Activated naive CD8-positive, alpha-beta T cell treated with anti-CD3 and anti-CD28 coated beads, Interleukin-2, amount 10 ng/mL, durations not matched to agents 7 days and 5 days (primary cell): ENCODE measurements around the gene HOXA5. TPM values are rescaled to one million over a fixed set of nuclear protein-coding genes. Genes with fewer than 3 reads are reported as not detected.

ENCODE experiments used
- ATAC-seq: fragments of 150-1000 bp; cut with Tn5 transposase; one replicate; pipeline ENCODE4 v1.10.0; 2021; ENCODE audit warnings: low read depth, moderate library complexity
- POLR2A ChIA-PET: fragments of 350-600 bp; sonication (Branson Sonifier 250); formaldehyde crosslinking; loops from one replicate; lab custom pipeline; 2021; ENCODE audit warnings: antibody characterized with exemption; lab: Charles Lee
- DNase-seq: peaks from one replicate; pipeline ENCODE4 v3.0.0; 2021
- H3K27ac Mint-ChIP-seq: one replicate; pipeline ENCODE4 v1.8.0; 2022; ENCODE audit warnings: mild to moderate bottlenecking, mixed read lengths
- H3K27me3 Mint-ChIP-seq: one replicate; pipeline ENCODE4 v1.8.0; 2022; ENCODE audit warnings: mild to moderate bottlenecking, moderate library complexity, mixed read lengths
- H3K36me3 Mint-ChIP-seq: one replicate; pipeline ENCODE4 v1.8.0; 2021; ENCODE audit warnings: mild to moderate bottlenecking, mixed read lengths
- H3K4me1 Mint-ChIP-seq: one replicate; pipeline ENCODE4 v1.8.0; 2021; ENCODE audit warnings: mixed read lengths
- H3K4me3 Mint-ChIP-seq: one replicate; pipeline ENCODE4 v1.8.0; 2022; ENCODE audit warnings: mild to moderate bottlenecking, moderate library complexity, mixed read lengths
- H3K9me3 Mint-ChIP-seq: one replicate; pipeline ENCODE4 v1.8.0; 2021; ENCODE audit warnings: mixed read lengths
- total RNA-seq, 2 experiments: library from RNA; stranded (reverse); gene quantifications; one replicate each; pipeline ENCODE4 v1.2.3, GENCODE V29; 2021

HOXA5 gene
- total RNA-seq, 2 experiments from 2014 or later, result not detected

- Mint-ChIP-seq H3K36me3 (peaks cover 2% of the 10 kb centered on the region), H3K27me3 (peaks cover 50% of the 10 kb centered on the region), H3K4me1 (peaks cover 2% of the 10 kb centered on the region), H3K4me3 (no peak overlapping the region), H3K9me3 (no peaks in the 10 kb centered on the region), H3K27ac (no peak overlapping the region)
- ATAC-seq, result no peak
- DNase-seq, result no peak
- POLR2A ChIA-PET, result interaction anchor here (0.6 kb wide), 1 partner anchor 41 kb away, joined by 3 read pairs; no protein-coding TSS in a partner anchor
Measured at GRCh38 chr7:27105301-27106031, 38.0 kb downstream of the HOXA5 start.

GRCh38 chr7:27104341-27105058 is 39.0 kb downstream of the HOXA5 start:
- peaks cover 59% of the 10 kb centered on the region for H3K27me3 Mint-ChIP-seq
- ATAC-seq, result no peak

GRCh38 chr7:27103489-27104226 is 39.8 kb downstream of the HOXA5 start:
- H3K9me3 Mint-ChIP-seq, result no peaks in the 10 kb centered on the region
- H3K27me3 Mint-ChIP-seq, result peaks cover 68% of the 10 kb centered on the region
- H3K4me1 Mint-ChIP-seq, result peaks cover 2% of the 10 kb centered on the region
- peaks cover 4% of the 10 kb centered on the region for H3K36me3 Mint-ChIP-seq
- POLR2A ChIA-PET, result no interaction called here
- ATAC-seq (no peak), DNase-seq (no peak)
- no peak overlapping the region for H3K27ac Mint-ChIP-seq
- H3K4me3 Mint-ChIP-seq, result no peak overlapping the region

More at GRCh38 chr7:27104341-27105058, 39.0 kb downstream of the HOXA5 start:
- Mint-ChIP-seq H3K4me1 (peaks cover 2% of the 10 kb centered on the region), H3K9me3 (no peaks in the 10 kb centered on the region), H3K4me3 (no peak overlapping the region), H3K27ac (no peak overlapping the region), H3K36me3 (peaks cover 3% of the 10 kb centered on the region)
- POLR2A ChIA-PET, result interaction anchor here (0.6 kb wide), 1 partner anchor 40 kb away, joined by 3 read pairs; no protein-coding TSS in a partner anchor
- DNase-seq, result no peak

DNA sequence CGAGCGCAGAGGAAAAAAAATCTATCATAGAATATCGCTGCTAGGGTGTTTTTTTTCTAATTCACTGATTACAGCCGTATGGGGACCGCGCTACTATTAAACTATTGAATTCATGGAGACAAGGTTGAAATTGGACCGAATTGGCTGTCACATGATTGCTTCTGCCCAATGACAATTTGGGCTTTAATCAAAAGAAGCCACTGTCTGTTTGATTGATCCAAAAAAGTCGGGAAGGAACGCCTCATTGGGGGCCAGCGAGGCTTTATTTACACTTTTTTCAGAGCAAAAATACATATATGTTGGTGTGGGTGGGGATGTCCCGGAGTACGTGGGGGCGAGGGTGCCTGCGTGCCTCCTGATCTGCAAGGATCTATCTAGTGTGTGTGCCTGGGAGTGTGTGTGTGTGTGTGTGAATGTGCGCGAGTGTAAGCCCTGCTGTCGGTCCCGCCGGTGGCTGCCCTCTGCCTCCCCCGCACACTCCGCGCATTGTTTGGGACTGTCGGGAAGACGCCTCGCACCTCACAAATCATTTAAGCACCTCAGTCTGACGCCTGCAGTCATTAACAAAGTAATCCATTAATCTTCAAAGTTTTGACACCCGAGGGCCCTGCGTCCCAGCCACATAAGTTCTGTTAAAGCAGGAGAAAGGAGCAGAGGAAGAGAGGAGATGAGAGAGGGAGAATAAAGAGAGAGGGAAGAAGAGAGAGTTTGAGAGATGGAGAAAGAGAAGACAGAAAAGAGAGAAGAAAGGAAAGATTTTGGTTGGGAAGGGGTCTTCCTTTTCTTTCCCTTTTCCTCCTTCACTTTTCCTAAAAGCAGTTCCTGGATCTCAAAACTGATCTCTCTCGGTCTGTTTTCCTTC is 40.7 kb downstream of the HOXA5 start, which contains the start of gene HOXA2:
TSS of gene HOXA2 (minus strand) at position 103 of the 862 bp plus-strand sequence. CDS start 183 bp downstream, outside the sequence.
- H3K27ac Mint-ChIP-seq, result no peak within 1 kb of the TSS
- DNase-seq, result no peak
- no peak within 1 kb of the TSS for H3K4me3 Mint-ChIP-seq
- H3K4me1 Mint-ChIP-seq, result peaks cover 2% of the 10 kb centered on the region
- peaks cover 76% of the 10 kb centered on the region for H3K27me3 Mint-ChIP-seq
- POLR2A ChIA-PET, result no interaction called here
- ATAC-seq, result no peak
- H3K9me3 Mint-ChIP-seq, result no peaks in the 10 kb centered on the region
- H3K36me3 Mint-ChIP-seq, result peaks cover 4% of the 10 kb centered on the region

DNA sequence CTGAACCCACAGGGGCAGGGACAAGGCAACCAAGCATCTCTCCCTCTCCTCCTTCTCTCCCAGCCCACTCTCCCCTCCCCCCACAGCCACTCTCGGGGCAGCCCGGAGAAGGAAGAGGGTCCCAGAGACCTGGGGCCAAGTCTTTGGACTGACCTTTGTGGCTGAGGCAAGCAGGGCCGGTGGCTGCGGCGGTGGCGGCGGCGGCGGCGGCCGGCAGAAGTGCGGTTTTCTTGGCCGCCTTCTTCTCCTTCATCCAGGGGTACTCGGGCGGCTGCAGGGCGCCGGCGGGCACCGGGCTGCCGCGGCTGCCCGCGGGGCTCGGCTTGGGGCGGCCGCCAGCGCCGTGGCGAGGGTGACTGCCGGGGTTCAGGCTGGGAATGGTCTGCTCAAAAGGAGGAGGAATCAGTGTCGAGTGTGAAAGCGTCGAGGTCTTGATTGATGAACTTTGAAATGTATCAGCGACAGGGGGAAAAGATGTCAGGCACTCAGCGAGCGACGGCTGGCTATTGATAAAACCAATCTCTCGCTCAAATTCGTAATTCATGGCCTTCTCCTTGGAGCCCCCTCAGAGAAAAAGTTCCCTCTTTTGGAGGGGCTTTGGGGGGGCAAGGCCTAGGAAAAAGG is 41.4 kb downstream of the HOXA5 start:
- H3K36me3 Mint-ChIP-seq, result peaks cover 4% of the 10 kb centered on the region
- POLR2A ChIA-PET, result no interaction called here
- H3K4me1 Mint-ChIP-seq, result peaks cover 5% of the 10 kb centered on the region
- H3K27ac Mint-ChIP-seq, result no peak overlapping the region
- ATAC-seq, result no peak
- H3K4me3 Mint-ChIP-seq, result no peak overlapping the region
- no peak for DNase-seq
- H3K9me3 Mint-ChIP-seq, result no peaks in the 10 kb centered on the region
- peaks cover 82% of the 10 kb centered on the region for H3K27me3 Mint-ChIP-seq

DNA sequence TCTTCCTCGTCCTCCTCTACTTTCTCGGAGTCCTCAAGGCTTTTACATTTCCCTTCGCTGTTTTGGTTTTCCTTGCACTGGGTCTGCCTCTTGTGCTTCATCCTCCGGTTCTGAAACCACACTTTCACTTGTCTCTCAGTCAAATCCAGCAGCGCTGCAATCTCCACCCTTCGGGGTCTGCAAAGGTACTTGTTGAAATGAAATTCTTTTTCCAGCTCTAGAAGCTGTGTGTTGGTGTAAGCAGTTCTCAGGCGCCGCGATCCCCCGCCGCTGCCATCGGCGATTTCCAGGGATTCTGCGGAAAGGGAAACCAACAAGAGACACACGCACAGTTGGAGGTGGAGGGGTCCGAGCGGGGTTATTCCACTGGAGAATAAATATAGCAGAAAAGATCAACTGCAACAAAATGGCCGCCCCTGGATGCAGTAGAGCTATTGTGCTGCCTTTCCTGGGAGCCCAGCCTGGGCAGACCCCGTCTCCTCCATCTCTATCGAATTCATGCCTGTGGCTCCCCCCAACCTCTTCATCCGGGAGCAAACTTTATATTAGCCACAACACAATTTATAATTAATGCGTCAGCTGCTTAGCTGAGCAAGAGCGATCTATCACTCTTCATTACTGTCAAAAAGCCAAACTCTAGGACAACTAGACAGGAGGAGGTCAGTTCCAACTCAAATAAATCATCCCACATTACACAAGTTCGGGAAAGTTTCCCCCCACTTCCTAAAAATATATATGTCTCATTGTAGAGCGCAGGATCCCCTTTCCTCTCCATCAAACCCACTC is 42.1 kb downstream of the HOXA5 start:
- ATAC-seq (no peak), DNase-seq (no peak)
- Mint-ChIP-seq H3K4me1 (peaks cover 7% of the 10 kb centered on the region), H3K9me3 (no peaks in the 10 kb centered on the region), H3K27me3 (peaks cover 83% of the 10 kb centered on the region), H3K4me3 (no peak overlapping the region), H3K36me3 (peaks cover 4% of the 10 kb centered on the region), H3K27ac (no peak overlapping the region)
- POLR2A ChIA-PET, result no interaction called here

- Mint-ChIP-seq H3K9me3 (no peaks in the 10 kb centered on the region), H3K4me3 (no peak overlapping the region)
Measured at GRCh38 chr7:27100694-27101170, 42.7 kb downstream of the HOXA5 start.

DNA sequence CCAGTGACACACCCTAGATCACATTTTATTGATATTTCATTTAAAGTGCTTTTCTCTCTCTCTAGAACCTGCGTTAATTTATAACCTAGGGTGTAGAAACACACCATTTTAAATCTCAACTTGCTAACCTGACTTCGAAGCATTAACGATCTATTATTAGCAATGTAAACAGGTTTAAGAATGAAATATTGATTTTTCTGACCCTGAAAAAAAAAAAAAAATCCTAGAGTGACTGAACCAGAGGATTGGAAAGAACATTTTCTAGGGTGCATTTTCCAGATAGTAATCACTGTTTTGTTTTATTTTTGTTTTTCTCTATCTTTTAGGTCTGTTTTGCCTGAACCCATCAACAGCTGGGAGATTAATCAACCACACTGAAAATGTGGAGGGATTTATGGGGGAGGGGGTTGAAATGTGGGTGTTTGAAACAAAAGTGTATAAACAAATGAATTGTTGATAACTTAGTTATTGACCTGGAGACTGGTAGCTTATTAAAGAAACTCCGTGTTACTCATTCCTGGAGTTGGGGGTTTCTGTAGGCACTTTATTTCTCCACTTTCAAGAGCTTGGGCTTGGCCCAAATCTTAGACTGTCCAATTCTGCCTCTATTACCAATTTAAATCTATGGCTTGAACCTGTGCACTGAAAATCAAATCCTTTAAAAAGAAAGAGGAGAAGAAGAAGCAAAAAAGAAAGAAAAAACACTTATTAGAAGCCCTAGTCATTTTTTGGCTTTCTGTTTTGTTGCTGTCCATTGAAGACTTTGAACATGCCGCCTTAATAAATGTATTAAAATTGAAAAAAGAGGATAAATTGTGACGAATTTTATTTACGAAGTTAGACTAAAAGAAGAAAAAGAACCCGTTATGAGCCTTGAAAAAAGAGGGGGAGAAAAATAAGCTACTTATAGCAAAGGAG is 43.8 kb downstream of the HOXA5 start:
- H3K9me3 Mint-ChIP-seq, result no peaks in the 10 kb centered on the region
- no peak overlapping the region for H3K4me3 Mint-ChIP-seq
- ATAC-seq, result no peak
- peaks cover 4% of the 10 kb centered on the region for H3K36me3 Mint-ChIP-seq
- peaks cover 12% of the 10 kb centered on the region for H3K4me1 Mint-ChIP-seq
- peaks cover 87% of the 10 kb centered on the region for H3K27me3 Mint-ChIP-seq
- no peak for DNase-seq
- POLR2A ChIA-PET, result no interaction called here
- no peak overlapping the region for H3K27ac Mint-ChIP-seq

More at GRCh38 chr7:27100694-27101170, 42.7 kb downstream of the HOXA5 start:
- DNase-seq, result no peak
- Mint-ChIP-seq H3K4me1 (peaks cover 7% of the 10 kb centered on the region), H3K27me3 (peaks cover 83% of the 10 kb centered on the region), H3K27ac (no peak overlapping the region), H3K36me3 (peaks cover 4% of the 10 kb centered on the region)
- no peak for ATAC-seq
- POLR2A ChIA-PET, result no interaction called here

GRCh38 chr7:27098578-27099451 is 44.7 kb downstream of the HOXA5 start:
- H3K9me3 Mint-ChIP-seq, result no peaks in the 10 kb centered on the region
- DNase-seq, result no peak
- POLR2A ChIA-PET, result interaction anchor here (0.5 to 1.4 kb wide), 2 partner anchors 32 to 577 kb away, joined by 3 read pairs; no protein-coding TSS in a partner anchor
- no peak overlapping the region for H3K4me3 Mint-ChIP-seq
- peaks cover 12% of the 10 kb centered on the region for H3K4me1 Mint-ChIP-seq
- ATAC-seq, result no peak
- H3K36me3 Mint-ChIP-seq, result peaks cover 4% of the 10 kb centered on the region
- H3K27me3 Mint-ChIP-seq, result peaks cover 87% of the 10 kb centered on the region
- no peak overlapping the region for H3K27ac Mint-ChIP-seq
